Measurements from ENCODE around the gene GAB1.

The GAB1 gene

DNA sequence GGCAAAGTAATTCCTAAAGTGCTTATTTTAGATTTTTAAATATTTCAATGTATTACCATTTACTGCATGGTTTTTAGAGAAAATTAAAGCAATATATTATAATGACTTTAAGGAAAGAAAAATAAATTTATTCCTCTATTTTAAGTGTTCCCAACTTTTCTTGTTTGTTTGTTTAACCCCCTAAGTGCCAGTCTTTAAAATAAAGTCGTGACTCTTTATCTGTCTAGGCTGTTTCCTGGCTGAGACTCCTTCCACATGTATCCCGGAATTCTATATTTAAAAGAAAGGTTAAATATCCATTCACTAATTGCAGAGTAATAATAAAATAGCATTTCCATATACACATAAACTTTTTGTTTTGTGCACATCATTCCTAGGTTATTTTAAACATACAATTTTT is 71.2 kb downstream of the GAB1 start:
- no peak for DNase-seq

DNA sequence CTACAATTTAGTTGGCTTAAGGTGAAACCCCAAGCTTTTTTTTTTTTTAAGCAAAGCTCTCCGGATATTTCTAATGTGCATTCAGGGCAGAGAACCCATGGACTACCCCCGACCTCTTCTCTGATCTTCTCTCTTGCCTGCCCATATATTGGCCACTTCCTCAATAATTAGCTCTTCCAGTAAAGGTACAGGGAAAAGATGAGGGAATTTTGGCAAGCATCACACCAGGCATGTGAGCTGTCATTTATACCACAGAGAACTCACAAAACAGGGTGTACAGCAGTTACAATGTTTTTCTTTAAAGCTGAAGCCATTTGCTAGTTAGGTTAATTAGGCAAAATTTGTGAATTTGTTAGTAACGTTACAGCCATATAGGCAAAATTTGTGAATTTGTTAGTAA is 73.3 kb downstream of the GAB1 start:
- no peak for DNase-seq

DNA sequence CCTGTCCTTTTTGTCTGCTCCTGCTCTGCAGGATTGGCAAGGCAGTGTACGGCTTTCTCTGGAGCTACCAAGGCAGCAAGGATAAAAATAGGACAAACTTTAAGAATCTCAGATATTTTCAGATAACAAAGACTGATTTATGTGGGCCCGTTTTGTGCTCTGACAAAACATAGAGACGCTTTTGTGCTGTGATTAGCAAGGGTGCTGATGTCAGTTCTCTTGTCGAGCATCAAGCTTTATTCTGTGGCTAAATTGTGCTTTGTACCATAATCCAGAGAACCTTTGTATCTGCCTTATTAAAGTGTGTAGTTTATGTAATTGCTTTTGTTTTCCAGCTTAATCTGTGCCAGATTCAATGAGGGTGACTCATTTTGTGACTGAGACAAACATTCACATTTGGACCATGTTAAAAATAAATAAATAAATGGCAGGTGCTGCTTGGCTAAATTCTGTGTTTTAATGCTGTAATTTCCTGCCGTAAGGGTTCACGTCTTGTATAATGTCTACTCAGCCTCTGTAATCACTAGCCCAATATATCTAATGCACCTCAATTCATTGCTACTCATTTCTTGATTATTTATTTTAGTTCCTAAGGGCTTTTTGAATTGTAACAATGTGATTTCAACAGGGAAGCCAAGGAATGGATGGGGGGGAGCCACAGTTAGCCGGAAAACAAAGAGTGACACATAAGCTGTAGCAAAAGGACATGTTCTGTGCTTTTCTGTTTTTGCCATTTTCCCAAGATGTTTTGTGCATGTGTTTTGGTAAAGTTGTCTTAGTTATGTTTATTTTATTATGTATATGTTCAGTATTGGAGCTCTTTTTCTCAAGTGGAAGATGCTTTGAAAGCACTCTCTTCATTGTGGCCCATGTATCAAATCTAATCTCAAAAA is 75.1 kb downstream of the GAB1 start:
- peak in 42 of 56 donors; percentile 6 to 85 (median 51) for DNase-seq

DNA sequence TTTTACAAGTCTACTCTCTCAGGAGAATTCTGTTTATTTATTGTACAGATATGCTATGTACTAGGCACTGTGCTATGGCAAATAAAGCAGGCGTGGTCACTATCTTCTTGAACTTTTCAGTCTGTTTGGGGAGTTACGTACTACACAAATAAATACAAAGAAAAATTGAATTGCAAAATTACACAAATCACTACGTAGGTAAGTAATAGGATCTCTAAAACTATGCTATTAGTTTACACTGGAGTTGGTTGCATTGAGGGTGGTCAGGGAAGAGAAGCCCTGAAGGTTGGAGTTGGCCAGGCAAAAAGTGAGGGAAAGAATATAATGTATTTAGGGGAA is 75.7 kb downstream of the GAB1 start:
- no peak for DNase-seq

DNA sequence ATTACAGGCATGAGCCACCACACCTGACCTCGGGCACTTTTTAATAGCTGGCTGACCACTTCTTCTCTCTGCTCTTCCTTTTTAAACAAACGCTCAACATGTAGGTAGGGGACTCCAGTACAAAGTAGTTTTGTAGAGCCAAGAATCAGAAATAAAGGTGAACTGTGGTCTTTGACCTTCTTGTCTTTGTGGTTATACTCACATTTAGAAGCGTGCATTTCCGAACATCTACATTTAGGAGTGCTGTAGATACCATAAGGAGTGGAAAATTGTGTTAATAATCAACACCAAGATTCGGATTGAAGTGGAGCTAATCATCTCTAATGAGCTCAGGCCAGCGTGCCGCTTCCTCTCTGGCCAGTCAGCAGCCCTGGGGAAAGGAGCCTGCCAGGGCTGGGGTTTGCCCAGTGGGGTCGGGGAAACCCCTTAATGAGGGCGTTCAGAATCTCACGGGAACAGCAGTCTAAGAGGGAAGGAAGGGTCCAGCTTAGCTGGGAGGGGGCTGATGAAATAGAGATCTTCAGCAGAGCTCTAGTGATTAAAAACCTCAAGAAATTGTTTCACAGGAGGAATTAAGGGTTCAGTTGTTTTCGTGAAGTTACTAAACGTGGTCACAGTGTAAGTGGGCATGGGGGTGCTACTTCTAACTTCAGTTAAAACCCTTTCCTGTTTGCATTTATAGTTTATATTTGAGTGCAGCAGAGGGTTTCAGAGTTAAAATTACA is 81.2 kb downstream of the GAB1 start:
- no peak for DNase-seq

DNA sequence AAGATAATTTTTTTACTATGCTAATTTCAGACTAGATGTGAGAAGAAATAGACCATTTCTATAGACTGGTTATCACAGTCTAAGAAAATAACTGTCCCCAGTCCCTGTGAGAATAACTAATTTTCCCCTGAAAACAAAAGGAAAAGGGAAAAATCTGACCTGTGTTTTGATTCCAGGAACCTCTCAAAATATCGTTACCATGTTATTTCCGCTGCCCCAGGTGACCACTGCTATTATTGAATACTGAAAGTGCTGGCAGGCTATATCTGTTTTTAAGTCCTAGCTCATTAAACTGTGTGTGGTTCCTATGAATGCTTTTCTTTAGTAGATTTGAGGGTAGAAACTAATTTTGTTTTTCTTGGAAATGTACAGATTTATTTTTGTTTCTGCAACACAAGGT is 83.6 kb downstream of the GAB1 start:
- no peak for DNase-seq

DNA sequence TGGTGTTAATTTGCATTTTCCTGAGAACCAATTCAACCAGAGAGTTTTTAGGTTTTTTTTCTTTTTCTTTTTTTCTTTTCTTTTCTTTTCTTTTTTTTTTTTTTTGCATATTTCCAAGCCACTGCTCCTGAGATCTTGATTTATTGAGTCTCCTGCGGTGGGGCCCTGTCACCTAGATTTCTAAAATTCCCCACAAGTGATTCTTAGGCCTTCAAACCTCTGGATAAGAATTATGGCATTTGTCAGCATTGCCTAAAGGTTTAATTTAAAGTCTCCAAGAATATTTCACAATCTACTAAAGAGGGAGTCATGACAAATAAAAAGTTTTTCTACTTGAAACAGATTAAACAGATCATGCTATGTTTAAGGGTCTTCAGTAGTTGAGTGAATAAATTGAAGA is 84.9 kb downstream of the GAB1 start:
- no peak for DNase-seq

DNA sequence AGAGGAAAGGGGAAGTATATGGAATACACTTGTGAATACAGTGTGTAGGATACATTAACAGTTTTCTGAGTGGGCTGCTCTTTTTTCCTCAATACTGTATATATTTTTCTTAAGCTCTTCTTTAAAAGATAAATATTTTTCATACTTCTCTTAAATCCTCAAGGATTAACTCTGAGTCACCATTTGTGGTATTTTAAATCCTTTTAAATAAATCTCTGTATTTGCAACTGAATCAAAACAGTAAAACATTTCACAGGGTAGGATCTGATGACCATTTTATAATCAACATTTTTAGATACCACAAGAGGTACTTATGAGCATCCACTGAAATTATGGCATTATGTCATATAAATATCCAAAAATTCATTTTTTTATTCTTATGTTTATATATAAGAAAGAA is 87.6 kb downstream of the GAB1 start:
- DNase-seq: no peak

DNA sequence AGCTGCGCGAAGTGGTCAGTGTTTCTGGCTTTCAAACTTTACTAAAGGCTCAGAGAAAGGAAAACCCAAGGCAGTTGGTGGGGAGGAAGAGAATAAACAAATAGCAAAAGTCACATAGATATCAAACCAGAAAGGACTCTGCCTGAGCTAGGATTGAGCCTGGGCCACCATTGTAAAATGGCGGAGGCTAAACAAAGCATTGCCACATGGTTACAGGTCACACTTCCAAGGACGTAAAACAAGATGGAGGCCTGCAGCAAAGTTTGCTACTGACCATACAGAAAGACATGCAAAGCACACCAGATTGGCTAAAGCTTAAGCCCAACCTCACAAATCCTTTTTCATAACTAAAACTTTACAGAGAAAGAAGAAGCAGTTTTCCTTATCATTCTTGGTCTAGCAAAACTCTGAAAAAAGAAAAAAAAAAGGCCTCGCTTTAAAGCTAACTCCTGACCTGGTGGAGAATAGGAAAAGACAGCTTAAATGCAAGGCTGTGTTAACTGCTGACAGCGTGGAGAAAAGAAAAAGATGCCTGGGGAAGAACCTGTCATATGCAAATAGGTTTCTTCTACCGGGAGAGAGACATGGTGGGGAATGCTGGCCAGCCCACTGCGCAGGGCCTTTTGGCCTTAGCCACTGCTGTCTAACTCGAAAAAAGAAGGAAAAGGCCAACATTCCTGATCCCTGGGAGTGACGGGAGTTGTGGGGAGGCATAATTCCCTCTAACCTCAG is 95.0 kb downstream of the GAB1 start:
- no peak for DNase-seq

DNA sequence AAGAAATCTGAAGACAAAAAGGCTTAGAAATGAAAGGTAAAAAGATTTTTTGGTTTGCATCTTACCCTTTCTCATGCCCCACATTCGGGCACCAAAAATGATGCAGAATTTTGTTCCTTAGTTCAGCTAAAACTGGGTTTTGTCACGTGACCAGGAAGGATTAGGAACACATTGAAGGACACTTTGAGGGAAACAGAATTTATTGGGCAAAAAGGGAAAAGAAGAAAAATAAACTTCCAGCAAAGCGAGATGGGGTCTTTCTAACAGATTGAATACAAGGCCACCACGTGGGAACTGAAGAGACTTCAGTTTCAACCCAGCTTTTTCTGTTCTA is 95.5 kb downstream of the GAB1 start:
- DNase-seq: no peak

DNA sequence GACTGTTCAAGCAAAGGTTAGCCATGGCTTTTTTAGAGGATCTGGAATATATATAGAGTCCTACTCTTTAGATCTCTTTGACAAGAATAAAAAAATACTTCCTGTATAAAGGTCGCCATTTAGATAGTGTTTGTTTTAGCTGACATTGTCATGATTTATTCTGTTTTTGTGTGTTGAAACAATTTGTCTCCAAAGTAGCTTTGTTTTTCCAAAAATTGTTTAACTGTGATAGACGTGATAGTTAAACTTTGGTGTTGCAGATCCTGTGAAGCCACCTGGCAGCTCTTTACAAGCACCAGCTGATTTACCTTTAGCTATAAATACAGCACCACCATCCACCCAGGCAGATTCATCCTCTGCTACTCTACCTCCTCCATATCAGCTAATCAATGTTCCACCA is 96.6 kb downstream of the GAB1 start:
- DNase-seq: no peak

DNA sequence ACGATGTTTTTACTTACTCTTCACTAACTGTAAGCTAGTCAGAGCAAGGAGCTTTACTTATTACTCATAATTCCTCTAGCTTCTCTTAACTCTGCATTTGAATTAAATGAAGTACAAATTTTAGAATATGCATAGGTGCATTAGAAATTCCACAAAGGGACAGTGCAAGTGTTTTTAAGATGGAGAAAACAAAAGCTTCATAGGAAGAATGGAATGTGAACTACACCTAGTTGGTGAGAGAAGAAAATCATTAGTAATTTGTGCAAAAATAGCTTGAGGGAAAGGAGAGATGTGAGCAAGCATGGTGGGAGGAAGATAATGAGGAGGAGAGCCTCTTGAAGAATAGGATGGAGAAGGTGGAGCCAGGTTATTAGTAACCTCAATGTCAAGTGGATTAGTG is 99.3 kb downstream of the GAB1 start:
- no peak for DNase-seq

DNA sequence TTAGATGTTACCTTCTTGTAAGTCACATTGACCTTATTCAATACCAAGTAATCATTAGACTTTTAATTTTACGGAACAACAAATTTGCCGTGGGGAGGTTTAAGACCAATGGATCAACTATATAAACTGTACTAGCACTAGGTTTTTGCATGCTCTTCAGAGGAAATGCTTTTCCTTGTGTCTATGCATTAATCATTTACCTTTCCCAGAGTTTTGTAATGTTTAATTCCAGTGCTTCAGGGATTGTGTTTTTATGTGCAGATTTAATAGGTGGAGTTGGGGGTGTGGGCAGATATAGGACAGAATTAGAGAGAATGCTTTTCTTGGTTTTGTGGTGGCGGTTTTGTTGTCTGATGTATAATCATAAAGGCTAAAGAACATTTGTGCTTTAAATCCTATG is 100.8 kb downstream of the GAB1 start:
- no peak for DNase-seq

DNA sequence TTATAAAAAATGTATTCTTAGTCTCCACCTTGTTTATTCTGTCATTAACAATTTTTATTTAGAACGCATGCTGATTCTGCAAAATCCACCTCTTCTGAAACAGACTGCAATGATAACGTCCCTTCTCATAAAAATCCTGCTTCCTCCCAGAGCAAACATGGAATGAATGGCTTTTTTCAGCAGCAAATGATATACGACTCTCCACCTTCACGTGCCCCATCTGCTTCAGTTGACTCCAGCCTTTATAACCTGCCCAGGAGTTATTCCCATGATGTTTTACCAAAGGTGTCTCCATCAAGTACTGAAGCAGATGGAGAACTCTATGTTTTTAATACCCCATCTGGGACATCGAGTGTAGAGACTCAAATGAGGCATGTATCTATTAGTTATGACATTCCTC is 101.3 kb downstream of the GAB1 start:
- DNase-seq: no peak

DNA sequence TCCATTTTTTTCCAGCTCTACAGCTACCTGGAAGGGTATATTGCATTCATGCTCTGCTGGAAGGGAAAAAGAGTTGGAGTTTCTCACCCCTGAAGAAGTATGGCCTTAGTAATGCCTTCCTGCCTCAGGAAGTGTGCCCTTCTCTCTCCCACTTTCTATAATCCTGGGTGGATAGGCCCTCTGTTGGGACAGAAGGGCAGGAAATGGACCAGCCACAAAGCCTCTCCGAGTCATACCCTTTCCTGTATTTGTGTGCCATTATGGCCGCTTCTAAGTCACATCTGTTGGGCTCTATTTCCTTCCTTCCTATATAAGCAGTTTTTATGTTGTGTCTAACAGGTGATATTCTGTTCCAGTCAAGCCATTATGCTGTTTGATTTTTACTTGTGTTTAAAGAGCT is 102.0 kb downstream of the GAB1 start:
- no peak for DNase-seq

DNA sequence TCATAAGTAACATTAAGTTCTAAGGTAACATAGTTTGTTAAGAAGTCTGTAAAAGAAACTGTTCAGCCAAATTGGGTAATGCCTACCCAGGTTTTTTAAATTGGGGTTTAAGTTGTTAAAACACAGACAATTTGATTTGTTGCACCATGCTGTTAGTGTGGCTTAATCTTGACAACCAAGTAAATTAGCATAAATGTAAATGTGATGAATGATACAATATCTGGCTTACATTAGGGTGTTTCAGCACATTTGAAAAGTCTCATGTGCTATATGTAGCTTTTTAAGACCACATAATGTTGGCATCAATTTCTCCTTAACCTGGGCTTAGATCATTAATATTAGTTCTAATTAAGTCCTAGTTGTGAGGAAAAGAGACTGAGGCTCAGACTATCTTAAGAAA is 104.4 kb downstream of the GAB1 start:
- DNase-seq: no peak

DNA sequence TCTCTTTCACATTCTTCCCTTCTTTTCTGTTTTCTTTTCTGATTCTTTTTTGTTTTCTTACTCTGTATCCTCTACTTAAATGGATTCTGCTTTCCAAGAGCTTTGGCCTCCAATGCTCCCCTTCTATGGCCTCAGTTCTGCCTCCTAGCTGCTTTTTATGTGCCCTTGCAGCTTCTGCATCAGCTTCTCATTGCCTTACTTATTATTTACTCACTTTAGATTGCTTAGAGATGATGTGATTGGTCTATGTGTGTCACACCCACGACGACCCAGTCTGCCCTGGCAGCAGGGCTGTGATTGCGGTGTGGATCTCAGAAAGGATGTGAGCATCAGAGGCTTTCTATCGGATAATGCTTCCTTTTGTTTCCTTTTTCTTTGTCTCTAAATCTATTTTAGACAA is 105.0 kb downstream of the GAB1 start:
- peak in 28 of 56 donors; percentile 2 to 50 (median 21) for DNase-seq

DNA sequence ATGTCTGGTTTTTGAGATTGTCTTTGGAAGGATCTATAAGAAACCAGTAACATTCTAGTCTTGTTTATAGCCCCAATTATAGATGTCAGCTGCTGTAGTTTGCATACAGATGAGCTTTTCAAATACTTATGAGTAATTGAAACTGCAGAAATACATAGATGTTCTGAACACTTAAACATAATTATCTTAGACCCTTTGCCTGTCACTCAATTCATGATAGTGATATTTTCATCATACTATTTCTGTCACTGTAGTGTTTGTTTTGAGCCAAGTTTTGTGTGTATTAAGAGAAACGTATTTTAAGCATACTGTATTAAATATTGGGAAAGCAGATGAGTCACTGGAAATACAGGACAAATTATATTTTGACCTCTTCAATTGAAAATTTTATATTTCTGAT is 107.1 kb downstream of the GAB1 start:
- DNase-seq: no peak

DNA sequence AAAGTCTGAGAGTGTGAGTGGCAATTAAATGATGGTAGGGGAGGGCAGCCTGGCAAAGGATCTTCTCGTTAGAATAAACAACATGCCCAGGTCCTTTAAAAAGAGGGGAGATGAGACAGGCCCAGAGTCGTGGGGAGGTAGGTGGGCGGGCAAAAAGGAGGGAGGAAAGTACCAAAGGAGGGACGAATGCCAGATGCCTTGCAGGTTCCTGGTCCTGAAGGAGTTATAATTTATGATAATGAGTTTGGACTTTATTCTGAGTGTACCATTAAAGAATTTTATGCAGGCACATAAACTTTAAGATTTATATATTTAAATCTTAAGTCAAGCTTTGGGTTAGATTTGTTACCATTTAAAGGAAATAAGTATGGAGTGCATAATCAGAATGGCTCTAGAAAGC is 114.5 kb downstream of the GAB1 start:
- DNase-seq: no peak

DNA sequence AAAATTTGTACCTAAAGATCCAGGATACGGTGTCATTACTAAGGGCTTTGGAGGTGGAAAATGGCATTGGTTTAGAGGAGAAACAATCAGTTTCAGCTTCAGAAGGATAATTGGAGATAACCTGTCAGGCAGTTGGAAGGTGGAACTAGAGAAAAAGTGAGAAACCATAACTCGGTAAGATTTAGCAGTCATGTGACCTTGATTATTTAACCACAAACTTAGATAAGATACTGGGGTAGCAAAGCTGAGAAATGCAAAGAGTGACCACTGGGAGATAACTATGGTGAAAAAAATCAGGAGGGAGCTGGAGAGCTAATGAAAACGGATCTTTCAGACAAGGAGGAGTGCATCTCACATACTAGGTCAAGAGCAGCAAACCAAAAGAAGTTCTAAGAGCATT is 118.5 kb downstream of the GAB1 start:
- DNase-seq: no peak

DNA sequence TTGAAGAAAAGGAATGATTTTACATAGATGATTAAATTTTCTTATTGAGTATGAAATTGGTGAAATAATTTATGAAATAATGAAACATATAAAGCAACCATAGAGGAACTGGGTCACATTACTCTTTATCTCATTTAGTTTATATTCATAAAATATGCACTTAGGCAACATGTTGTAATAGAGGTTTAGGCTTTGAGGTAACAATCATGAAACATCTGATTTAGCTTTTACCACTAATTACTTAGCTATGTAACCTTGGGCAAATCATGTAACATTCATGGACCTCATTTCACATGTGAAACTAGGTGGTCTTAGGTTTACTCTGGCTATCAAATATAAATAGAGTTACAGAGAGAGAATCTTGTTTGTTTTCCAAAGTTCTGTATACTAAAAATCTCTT is 122.3 kb downstream of the GAB1 start:
- DNase-seq: no peak

DNA sequence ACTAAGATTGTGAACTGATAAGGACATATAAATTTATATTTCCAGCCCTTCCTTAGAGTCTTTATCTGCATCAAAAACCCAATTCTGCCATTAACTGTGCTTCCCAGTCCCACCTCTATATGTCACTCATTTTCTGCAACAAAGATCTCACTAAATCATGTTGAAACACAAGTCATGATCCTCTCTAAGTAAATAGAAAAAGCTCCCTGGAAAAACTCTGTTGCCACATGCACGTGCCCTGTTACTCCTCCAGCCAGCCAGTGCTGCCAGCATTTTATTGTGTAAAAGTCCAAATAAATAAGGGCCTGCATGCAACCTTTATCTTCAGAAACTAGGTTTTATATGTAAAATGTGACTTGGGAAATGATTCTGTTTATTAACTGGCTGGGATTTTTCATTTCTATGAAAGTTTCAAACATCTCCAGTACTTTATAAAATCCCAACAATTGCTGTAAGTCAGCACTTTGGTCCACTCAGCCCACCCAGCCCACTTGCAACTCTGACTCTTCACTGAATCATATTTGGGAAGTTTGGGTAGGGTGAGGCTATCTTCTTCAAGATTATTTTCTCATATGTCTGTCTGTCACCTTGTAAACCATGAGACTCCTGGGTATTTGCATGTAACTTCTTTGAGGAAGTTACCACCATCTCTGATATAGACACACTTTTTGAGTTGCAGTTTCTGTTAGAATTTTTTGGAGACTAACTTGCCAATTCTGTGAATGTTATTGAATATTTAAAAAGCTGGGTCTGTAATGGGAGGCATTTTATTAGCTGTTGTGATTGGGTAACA is 136.9 kb downstream of the GAB1 start:
- no peak for DNase-seq

All from nucleus accumbens (tissue), 56 donors.